Measurements from ENCODE around the gene NRN1. TPM values are rescaled to one million over a fixed set of nuclear protein-coding genes. Genes with fewer than 3 reads are reported as not detected.

NRN1 gene
- total RNA-seq, 1 donor from 2014 or later = 1.3 TPM

DNA sequence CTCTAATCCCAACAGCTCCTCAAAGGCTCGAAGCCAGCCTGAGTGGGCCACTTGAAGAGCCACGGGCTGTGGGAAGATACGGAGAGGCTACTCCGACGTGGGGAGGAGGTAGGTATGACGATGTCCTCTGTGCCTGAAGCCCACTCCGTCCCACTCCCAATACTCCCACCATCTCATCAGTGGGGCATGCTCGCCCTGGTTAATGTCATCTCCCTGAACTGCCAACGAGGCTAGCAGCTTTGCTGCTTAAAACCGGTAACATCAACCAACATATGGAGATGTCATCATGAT is 11.1 kb downstream of the NRN1 start:
- Histone ChIP-seq H3K4me1 (peaks cover 41% of the 10 kb centered on the region), H3K79me2 (ENCODE audit: low read depth) (no peaks in the 10 kb centered on the region), H3K9me3 (ENCODE audit: low read depth) (no peaks in the 10 kb centered on the region), H3K27ac (no peak overlapping the region), H3K27me3 (peaks cover 100% of the 10 kb centered on the region), H2AFZ (replicated peaks) (no peak overlapping the region), H3K9ac (no peak overlapping the region), H3K4me2 (peak overlapping the region; percentile 99), H3F3A (ENCODE audit: low read depth) (peaks cover 39% of the 10 kb centered on the region), H4K20me1 (ENCODE audit: low read depth) (peaks cover 45% of the 10 kb centered on the region), H3K36me3 (no peaks in the 10 kb centered on the region), H3K4me3 (peak overlapping the region; percentile 62)
- Mint-ChIP-seq H3K27me3 (ENCODE audit: insufficient read depth, low read depth) (peaks cover 74% of the 10 kb centered on the region), H3K36me3 (peaks cover 6% of the 10 kb centered on the region), H3K9me3 (peaks cover 13% of the 10 kb centered on the region), H3K4me3 (peak overlapping the region; percentile 91), H3K4me1 (peaks cover 37% of the 10 kb centered on the region), H3K27ac (no peak overlapping the region)
- peak; percentile 6 for DNase-seq (ENCODE audit: low spot score)
- TF ChIP-seq, protein P1, sequence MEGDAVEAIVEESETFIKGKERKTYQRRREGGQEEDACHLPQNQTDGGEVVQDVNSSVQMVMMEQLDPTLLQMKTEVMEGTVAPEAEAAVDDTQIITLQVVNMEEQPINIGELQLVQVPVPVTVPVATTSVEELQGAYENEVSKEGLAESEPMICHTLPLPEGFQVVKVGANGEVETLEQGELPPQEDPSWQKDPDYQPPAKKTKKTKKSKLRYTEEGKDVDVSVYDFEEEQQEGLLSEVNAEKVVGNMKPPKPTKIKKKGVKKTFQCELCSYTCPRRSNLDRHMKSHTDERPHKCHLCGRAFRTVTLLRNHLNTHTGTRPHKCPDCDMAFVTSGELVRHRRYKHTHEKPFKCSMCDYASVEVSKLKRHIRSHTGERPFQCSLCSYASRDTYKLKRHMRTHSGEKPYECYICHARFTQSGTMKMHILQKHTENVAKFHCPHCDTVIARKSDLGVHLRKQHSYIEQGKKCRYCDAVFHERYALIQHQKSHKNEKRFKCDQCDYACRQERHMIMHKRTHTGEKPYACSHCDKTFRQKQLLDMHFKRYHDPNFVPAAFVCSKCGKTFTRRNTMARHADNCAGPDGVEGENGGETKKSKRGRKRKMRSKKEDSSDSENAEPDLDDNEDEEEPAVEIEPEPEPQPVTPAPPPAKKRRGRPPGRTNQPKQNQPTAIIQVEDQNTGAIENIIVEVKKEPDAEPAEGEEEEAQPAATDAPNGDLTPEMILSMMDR (IDR thresholded peaks at IDR 0.05) = no peak
- TF ChIP-seq EZH2 (IDR thresholded peaks at IDR 0.05) (no peak), EZH2phosphoT487 (IDR thresholded peaks at IDR 0.05) (peak; percentile 28)

DNA sequence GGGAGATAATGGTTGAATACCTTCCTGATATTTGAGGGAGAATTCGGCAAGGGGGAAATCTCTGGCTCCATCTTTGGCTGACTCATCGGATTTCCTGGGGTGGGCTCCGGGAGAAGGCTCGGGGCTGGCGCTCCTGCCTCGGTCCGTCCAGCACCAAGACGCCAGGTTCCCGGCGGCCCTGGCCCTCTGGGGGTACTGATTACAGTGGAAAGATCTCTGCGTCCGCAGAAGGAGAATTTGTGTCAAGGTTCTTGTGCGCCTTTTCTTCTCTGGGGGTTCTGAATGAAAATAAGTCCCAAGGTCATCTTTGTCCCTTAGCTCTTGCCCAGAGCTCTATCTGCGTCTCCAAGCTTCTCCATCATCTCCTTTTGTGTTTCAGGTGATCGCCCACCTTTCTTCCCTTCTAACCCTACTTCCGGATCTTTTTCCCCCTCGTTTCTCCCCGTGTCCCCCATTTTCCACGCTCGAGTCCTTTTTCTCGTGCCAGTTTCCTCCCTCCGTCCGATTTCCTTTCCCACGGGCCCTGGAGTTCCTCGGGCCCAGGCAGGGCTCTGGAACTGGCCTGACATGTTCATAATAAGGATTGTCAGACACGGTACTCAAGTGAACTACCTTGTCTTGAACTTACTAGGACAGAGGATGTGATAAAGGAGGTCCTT is 11.6 kb downstream of the NRN1 start:
- Histone ChIP-seq H3F3A (ENCODE audit: low read depth) (peaks cover 39% of the 10 kb centered on the region), H3K9ac (no peak overlapping the region), H3K27ac (no peak overlapping the region), H3K4me3 (peak overlapping the region; percentile 62), H4K20me1 (ENCODE audit: low read depth) (peaks cover 41% of the 10 kb centered on the region), H3K4me2 (peak overlapping the region; percentile 70), H3K79me2 (ENCODE audit: low read depth) (no peaks in the 10 kb centered on the region), H2AFZ (replicated peaks) (no peak overlapping the region), H3K4me1 (peaks cover 41% of the 10 kb centered on the region), H3K9me3 (ENCODE audit: low read depth) (no peaks in the 10 kb centered on the region), H3K27me3 (peaks cover 100% of the 10 kb centered on the region), H3K36me3 (no peaks in the 10 kb centered on the region)
- Mint-ChIP-seq H3K27me3 (ENCODE audit: insufficient read depth, low read depth) (peaks cover 70% of the 10 kb centered on the region), H3K4me1 (peaks cover 37% of the 10 kb centered on the region), H3K27ac (no peak overlapping the region), H3K4me3 (peak overlapping the region; percentile 91), H3K9me3 (peaks cover 9% of the 10 kb centered on the region), H3K36me3 (peaks cover 6% of the 10 kb centered on the region)
- TF ChIP-seq EZH2phosphoT487 (IDR thresholded peaks at IDR 0.05) (peak; percentile 70), EZH2 (IDR thresholded peaks at IDR 0.05) (peak; percentile 56)
- TF ChIP-seq, protein P1 (IDR thresholded peaks at IDR 0.05) = no peak
- DNase-seq (ENCODE audit: low spot score) = no peak

DNA sequence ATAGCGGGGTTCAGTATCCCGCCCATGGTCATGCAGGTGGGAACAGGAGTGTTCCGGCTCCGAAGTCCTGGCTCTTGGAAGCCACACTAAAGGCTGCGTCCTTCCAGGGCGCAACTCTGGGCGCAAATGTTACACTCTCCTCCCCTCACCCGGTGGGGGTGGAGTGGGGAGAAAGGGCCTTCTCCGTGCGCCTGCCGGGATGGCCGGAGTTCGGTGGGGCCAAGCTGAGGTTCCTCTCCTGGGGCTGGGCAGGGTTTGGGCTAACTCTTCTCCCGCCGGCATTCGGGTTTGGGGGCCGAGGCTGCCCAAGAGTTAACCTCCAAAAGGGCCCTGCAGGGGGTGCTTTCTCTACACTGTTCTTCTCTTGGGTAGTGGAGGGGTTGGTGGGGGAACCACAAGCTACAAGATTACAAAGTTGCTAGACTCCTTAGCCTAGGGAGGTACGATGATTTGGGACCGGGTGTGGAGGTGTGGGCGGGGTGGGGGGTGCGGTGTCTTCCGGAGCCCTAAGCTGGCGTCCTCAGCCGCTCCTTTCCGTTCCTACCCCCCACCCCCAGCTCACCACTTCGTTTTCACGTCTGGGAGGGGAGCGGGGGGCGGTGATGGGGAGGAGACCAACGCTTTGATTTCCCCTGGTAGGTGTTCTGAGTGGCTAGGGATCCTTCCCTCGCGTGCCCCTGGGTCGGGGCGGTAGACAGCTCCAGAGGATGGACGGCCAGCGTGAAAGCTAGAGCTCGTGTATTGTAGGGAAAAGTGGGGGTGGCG is 12.3 kb downstream of the NRN1 start:
- no peaks in the 10 kb centered on the region for H3K79me2 ChIP-seq (ENCODE audit: low read depth)
- peaks cover 35% of the 10 kb centered on the region for H4K20me1 ChIP-seq (ENCODE audit: low read depth)
- no peaks in the 10 kb centered on the region for H3K9me3 ChIP-seq (ENCODE audit: low read depth)
- Mint-ChIP-seq H3K4me3 (peak overlapping the region; percentile 62), H3K4me1 (peaks cover 37% of the 10 kb centered on the region), H3K9me3 (peaks cover 8% of the 10 kb centered on the region), H3K27ac (no peak overlapping the region), H3K36me3 (peaks cover 6% of the 10 kb centered on the region), H3K27me3 (ENCODE audit: insufficient read depth, low read depth) (peaks cover 63% of the 10 kb centered on the region)
- peak overlapping the region; percentile 70 for H3K4me2 ChIP-seq
- no peak overlapping the region for H3K9ac ChIP-seq
- TF ChIP-seq EZH2phosphoT487 (IDR thresholded peaks at IDR 0.05) (peak; percentile 79), EZH2 (IDR thresholded peaks at IDR 0.05) (peak; percentile 91)
- TF ChIP-seq, protein P1 (IDR thresholded peaks at IDR 0.05) = peak; percentile 10
- H3F3A ChIP-seq (ENCODE audit: low read depth) = peaks cover 36% of the 10 kb centered on the region
- H3K27me3 ChIP-seq = peaks cover 100% of the 10 kb centered on the region
- peak; percentile 50 for DNase-seq (ENCODE audit: low spot score)
- no peak overlapping the region for H3K27ac ChIP-seq
- H3K4me1 ChIP-seq = peaks cover 38% of the 10 kb centered on the region
- H3K4me3 ChIP-seq = peak overlapping the region; percentile 31
- H2AFZ ChIP-seq (replicated peaks) = no peak overlapping the region
- no peaks in the 10 kb centered on the region for H3K36me3 ChIP-seq

Measured in neural progenitor cell (in vitro differentiated cells).